Loucy (cell line): ENCODE results near the gene RCC2.

Experiments
- EZH2phosphoT487 ChIP-seq: fragments of 200-600 bp; IDR thresholded peaks from 2 replicates; pipeline ENCODE4 v1.6.1; 2018; ENCODE audit warnings: antibody characterized with exemption, mild to moderate bottlenecking, moderate library complexity, borderline replicate concordance
- TF ChIP-seq, protein P1 (sequence below): fragments of 200-600 bp; sonication (generic); conservative IDR thresholded peaks from 2 replicates; pipeline ENCODE4 v1.5.1; 2014; ENCODE audit warnings: mild to moderate bottlenecking, antibody characterized with exemption, low read length

DNA sequence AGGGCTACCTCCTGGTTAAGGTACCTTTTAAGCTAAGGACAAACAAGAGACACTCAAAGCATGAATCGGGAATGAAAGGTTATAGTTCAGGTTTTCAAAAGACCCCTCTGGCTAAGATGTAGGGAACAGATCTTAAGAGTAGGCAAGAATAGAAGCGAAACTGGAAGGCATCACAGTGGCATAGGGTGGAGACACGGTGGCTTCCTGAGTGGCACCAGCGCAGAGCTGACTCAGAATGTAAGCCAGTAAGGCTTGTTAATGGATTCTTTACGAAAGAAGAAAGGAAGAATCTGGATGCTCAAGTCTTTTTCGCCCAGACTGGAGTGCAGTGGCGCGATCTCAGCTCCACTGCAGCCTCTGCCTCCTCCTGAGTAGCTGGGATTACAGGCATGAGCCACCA is 46.2 kb downstream of the RCC2 start:
- TF ChIP-seq, protein P1, sequence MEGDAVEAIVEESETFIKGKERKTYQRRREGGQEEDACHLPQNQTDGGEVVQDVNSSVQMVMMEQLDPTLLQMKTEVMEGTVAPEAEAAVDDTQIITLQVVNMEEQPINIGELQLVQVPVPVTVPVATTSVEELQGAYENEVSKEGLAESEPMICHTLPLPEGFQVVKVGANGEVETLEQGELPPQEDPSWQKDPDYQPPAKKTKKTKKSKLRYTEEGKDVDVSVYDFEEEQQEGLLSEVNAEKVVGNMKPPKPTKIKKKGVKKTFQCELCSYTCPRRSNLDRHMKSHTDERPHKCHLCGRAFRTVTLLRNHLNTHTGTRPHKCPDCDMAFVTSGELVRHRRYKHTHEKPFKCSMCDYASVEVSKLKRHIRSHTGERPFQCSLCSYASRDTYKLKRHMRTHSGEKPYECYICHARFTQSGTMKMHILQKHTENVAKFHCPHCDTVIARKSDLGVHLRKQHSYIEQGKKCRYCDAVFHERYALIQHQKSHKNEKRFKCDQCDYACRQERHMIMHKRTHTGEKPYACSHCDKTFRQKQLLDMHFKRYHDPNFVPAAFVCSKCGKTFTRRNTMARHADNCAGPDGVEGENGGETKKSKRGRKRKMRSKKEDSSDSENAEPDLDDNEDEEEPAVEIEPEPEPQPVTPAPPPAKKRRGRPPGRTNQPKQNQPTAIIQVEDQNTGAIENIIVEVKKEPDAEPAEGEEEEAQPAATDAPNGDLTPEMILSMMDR = no peak
- no peak for TF ChIP-seq EZH2phosphoT487
